CD4-positive, alpha-beta memory T cell (primary cell): Measurements from ENCODE around the gene CAV1. TPM values are rescaled to one million over a fixed set of nuclear protein-coding genes. Genes with fewer than 3 reads are reported as not detected.
A peak's percentile ranks its signal among the peaks of the same experiment; 100 is the strongest.

Experiments
- CTCF ChIA-PET: fragments of 350-600 bp; sonication (Branson Sonifier 250); formaldehyde crosslinking; loops from one replicate; lab custom pipeline; 2021; ENCODE audit warnings: inconsistent platforms; ENCODE audit not compliant: partially characterized antibody; lab: Charles Lee
- POLR2A ChIA-PET: fragments of 350-600 bp; sonication (Branson Sonifier 250); formaldehyde crosslinking; loops from one replicate; lab custom pipeline; 2021; ENCODE audit not compliant: partially characterized antibody; lab: Charles Lee
- DNase-seq, 5 donors: peaks; one replicate each; pipeline versions ENCODE4 v3.0.0 to v3.0.0-alpha.2; 2020 to 2022; ENCODE audit warnings: mixed read lengths in 1 of 5
- H3K27ac ChIP-seq: one replicate; pipeline ENCODE4 v1.7.0; 2013; ENCODE audit warnings: low read depth, low read length
- H3K27me3 ChIP-seq: 2 replicates; pipeline ENCODE4 v1.7.0; 2013; ENCODE audit warnings: mild to moderate bottlenecking, low read length, moderate library complexity; ENCODE audit not compliant: insufficient read depth
- H3K36me3 ChIP-seq: 2 replicates; pipeline ENCODE4 v1.7.0; 2013; ENCODE audit warnings: mild to moderate bottlenecking, low read length, moderate library complexity; ENCODE audit not compliant: insufficient read depth
- H3K4me1 ChIP-seq: 2 replicates; pipeline ENCODE4 v1.7.0; 2013; ENCODE audit warnings: mild to moderate bottlenecking, low read length, moderate library complexity; ENCODE audit not compliant: insufficient read depth
- H3K4me3 ChIP-seq, 2 donors: one replicate each; pipeline ENCODE4 v1.7.0; 2013; ENCODE audit warnings: low read length in 2 of 2, mild to moderate bottlenecking in 1 of 2
- H3K9me3 ChIP-seq, 2 donors: one replicate each; pipeline ENCODE4 v1.7.0; 2013; ENCODE audit warnings: low read length in 2 of 2, control low read depth in 1 of 2; ENCODE audit not compliant: control insufficient read depth in 1 of 2
- H3K27ac Mint-ChIP-seq, 7 donors: one replicate each; pipeline ENCODE4 v1.8.0; 2020 to 2021; ENCODE audit warnings: mixed read lengths in 7 of 7, mild to moderate bottlenecking in 6 of 7, inconsistent platforms in 3 of 7, moderate library complexity in 3 of 7
- H3K27me3 Mint-ChIP-seq, 2 donors: one replicate each; pipeline ENCODE4 v1.8.0; 2020 to 2021; ENCODE audit warnings: mixed read lengths in 2 of 2
- H3K36me3 Mint-ChIP-seq, 2 donors: one replicate each; pipeline ENCODE4 v1.8.0; 2020 to 2021; ENCODE audit warnings: mixed read lengths in 2 of 2, inconsistent platforms in 1 of 2, mild to moderate bottlenecking in 1 of 2
- H3K4me1 Mint-ChIP-seq, 4 donors: one replicate each; pipeline ENCODE4 v1.8.0; 2020 to 2021; ENCODE audit warnings: mixed read lengths in 4 of 4, mild to moderate bottlenecking in 1 of 4
- H3K4me3 Mint-ChIP-seq, 8 donors: one replicate each; pipeline ENCODE4 v1.8.0; 2020 to 2021; ENCODE audit warnings: mixed read lengths in 8 of 8, mild to moderate bottlenecking in 7 of 8, moderate library complexity in 6 of 8, inconsistent platforms in 3 of 8
- H3K9me3 Mint-ChIP-seq, 8 donors: one replicate each; pipeline ENCODE4 v1.8.0; 2020 to 2021; ENCODE audit warnings: mixed read lengths in 8 of 8, mild to moderate bottlenecking in 5 of 8, inconsistent platforms in 3 of 8, moderate library complexity in 1 of 8
- intact Hi-C: fragments of 100-400 bp; cut with micrococcal nuclease; formaldehyde crosslinking; loops from one replicate; pipeline ENCODE4 v1.15.1; 2023
- polyA plus RNA-seq, 2 donors: library from polyadenylated mRNA; unstranded; fragments of 300-500 nt; fragmentation: Illumina TruSeq; gene quantifications; one replicate each; pipeline ENCODE4 v1.2.3, GENCODE V29; 2021
- total RNA-seq, 2 experiments: library from RNA; stranded (reverse); gene quantifications; one replicate each; pipeline ENCODE4 v1.2.3, GENCODE V29; 2021

The CAV1 gene
- total and polyA plus RNA-seq, 4 experiments from 2014 or later: not detected

DNA sequence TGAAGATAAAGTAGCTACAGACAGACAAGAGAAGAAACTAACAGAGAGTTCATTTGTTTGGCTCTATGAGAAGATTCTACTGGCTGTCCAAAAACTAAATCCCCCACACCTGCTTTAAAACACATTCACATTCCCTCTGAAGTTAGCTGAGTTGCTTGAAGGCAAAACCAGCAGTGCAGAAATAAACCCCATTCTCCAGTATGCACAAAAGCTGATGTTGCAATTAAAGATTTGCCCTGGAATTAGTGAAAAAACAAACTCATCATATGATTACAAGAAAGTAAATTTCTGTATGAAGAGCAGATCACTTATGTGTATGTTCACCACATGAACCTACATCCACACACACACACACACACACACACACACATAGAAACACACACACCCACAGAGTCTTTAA lies 9.3 kb upstream of the CAV1 start:
- peaks cover 10 to 18% of the 10 kb centered on the region in 2 donors for H3K27me3 Mint-ChIP-seq
- intact Hi-C loops: no loop called here
- CTCF ChIA-PET: interaction anchor here (2.1 kb wide), 1 partner anchor 11 kb away, joined by 8 read pairs; no protein-coding TSS in a partner anchor

DNA sequence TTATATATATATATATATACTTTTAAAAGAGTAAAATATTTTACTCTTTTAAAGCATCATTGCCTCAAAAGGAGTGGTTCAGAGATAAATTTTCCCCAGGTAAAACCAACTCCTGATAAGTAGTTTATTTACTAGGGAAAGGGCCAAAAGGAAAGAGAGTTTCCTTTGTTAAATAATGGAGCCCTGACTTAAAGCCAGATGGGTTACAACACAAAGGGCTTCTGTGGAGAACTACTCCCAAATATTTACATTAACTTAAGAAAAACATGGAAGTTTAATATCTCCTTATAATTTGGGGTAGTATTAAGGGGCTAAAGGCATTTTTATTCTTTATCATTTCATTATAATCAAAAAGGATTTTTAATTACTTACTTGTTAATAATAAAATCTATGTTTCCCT lies 8.5 kb upstream of the CAV1 start:
- Mint-ChIP-seq H3K4me3 (no peak overlapping the region), H3K4me1 (peaks cover 13 to 16% (median 15%) of the 10 kb centered on the region in 4 donors), H3K27ac (no peak overlapping the region), H3K9me3 (no peaks in the 10 kb centered on the region), H3K36me3 (peaks cover 0 to 2% of the 10 kb centered on the region in 2 donors), H3K27me3 (peaks cover 10 to 22% of the 10 kb centered on the region in 2 donors)
- Histone ChIP-seq H3K4me3 (no peak overlapping the region), H3K9me3 (no peaks in the 10 kb centered on the region), H3K27ac (no peak overlapping the region), H3K36me3 (no peaks in the 10 kb centered on the region), H3K27me3 (no peaks in the 10 kb centered on the region), H3K4me1 (peaks cover 13% of the 10 kb centered on the region)
- intact Hi-C loops: no loop called here
- DNase-seq: no peak
- CTCF ChIA-PET: interaction anchor here (1.0 kb wide), 1 partner anchor 10 kb away, joined by 10 read pairs; no protein-coding TSS in a partner anchor
- POLR2A ChIA-PET: no interaction called here

More for the DNA sequence above, 9.3 kb upstream of the CAV1 start:
- no peaks in the 10 kb centered on the region for H3K27me3 ChIP-seq
- no peak overlapping the region for H3K27ac ChIP-seq
- Mint-ChIP-seq H3K4me3 (no peak overlapping the region), H3K36me3 (peaks cover 0 to 2% of the 10 kb centered on the region in 2 donors), H3K27ac (no peak overlapping the region), H3K4me1 (peaks cover 13 to 18% (median 17%) of the 10 kb centered on the region in 4 donors), H3K9me3 (no peaks in the 10 kb centered on the region)
- POLR2A ChIA-PET: no interaction called here
- no peak overlapping the region for H3K4me3 ChIP-seq
- peaks cover 15% of the 10 kb centered on the region for H3K4me1 ChIP-seq
- no peaks in the 10 kb centered on the region for H3K9me3 ChIP-seq
- no peaks in the 10 kb centered on the region for H3K36me3 ChIP-seq
- DNase-seq: no peak

DNA sequence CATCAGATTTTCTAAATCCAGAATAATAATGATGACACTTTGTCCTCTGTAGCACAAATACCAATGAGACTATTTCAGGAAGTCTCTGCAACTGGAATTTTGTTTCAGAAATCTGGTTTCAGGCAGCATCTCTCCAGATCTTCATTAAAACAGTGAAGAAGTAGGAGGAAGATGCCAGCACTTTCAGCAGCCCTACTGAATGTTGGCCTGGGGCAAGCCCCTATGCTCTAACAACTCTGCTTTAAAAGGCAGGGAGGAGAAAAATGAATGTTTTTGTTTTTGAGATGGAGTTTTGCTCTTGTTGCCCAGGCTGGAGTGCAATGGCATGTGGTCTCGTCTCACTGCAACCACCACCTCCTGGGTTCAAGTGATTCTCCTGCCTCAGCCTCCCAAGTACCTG lies 7.2 kb upstream of the CAV1 start:
- POLR2A ChIA-PET: no interaction called here
- no peaks in the 10 kb centered on the region for H3K36me3 Mint-ChIP-seq
- H3K27ac Mint-ChIP-seq: no peak overlapping the region
- peaks cover 3 to 4% (median 3%) of the 10 kb centered on the region in 4 donors for H3K4me1 Mint-ChIP-seq
- intact Hi-C loops: no loop called here
- DNase-seq: no peak
- CTCF ChIA-PET: no interaction called here
- no peaks in the 10 kb centered on the region for H3K9me3 Mint-ChIP-seq
- no peak overlapping the region for H3K4me3 Mint-ChIP-seq
- H3K4me1 ChIP-seq: peaks cover 3% of the 10 kb centered on the region
- no peaks in the 10 kb centered on the region for H3K9me3 ChIP-seq
- no peak overlapping the region for H3K4me3 ChIP-seq
- no peak overlapping the region for H3K27ac ChIP-seq
- no peaks in the 10 kb centered on the region for H3K36me3 ChIP-seq
- peaks cover 18 to 27% of the 10 kb centered on the region in 2 donors for H3K27me3 Mint-ChIP-seq
- no peaks in the 10 kb centered on the region for H3K27me3 ChIP-seq

DNA sequence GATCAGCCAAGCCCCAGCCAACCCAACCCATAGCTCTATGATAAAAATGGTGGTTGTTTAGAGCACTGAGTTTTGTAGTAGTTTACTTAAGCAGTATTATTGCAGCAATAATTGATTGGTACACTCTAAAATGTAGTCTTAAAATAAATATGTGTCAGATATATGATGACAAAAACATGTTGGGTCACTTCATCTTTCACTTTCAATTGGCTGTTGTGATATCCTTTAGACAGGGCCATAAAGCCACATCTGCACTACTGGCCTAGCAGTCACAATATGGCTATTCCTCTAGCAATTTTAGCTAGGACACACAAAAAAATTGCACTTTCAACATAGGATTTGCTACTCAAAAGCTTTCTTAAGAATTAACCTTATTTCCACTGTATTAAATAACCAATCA lies 5.9 kb upstream of the CAV1 start:
- Mint-ChIP-seq H3K9me3 (no peaks in the 10 kb centered on the region), H3K27ac (no peak overlapping the region), H3K36me3 (no peaks in the 10 kb centered on the region), H3K4me3 (no peak overlapping the region), H3K4me1 (peaks cover 0 to 4% (median 0%) of the 10 kb centered on the region in 4 donors), H3K27me3 (peaks cover 28 to 38% of the 10 kb centered on the region in 2 donors)
- H3K27ac ChIP-seq: no peak overlapping the region
- H3K36me3 ChIP-seq: no peaks in the 10 kb centered on the region
- ChIA-PET CTCF (no interaction called here), POLR2A (no interaction called here)
- H3K4me1 ChIP-seq: no peaks in the 10 kb centered on the region
- no peaks in the 10 kb centered on the region for H3K9me3 ChIP-seq
- intact Hi-C loops: no loop called here
- H3K27me3 ChIP-seq: no peaks in the 10 kb centered on the region
- H3K4me3 ChIP-seq: no peak overlapping the region
- DNase-seq: no peak

DNA sequence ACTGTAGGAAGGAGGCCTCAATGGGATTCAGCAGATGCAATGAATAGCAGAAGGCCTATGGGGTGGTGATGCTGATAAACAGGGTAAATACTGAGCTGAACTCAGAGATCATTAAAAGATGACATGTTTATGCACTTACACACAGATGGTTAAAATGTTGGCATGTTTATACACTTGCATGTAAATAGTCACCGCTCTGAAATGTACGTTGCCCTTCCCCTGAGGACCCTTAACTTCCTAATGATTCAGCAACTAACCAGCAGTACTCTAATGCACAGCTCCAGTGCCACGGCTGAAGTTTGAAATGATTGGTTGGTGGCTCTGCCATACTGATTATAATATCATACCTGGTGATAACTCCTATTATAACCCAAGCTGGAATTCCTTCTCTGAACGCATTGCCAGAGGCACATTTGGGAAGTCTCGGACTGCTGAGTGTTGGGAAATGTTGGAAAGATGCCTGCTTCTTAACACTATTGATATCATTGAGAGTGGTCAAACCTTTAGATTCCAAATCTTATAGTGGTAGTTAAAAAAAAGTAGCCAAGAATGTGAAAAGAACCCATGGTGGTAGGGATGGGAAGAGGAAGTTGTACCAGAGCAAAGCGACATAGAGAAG lies 3.7 kb upstream of the CAV1 start:
- peaks cover 41 to 48% of the 10 kb centered on the region in 2 donors for H3K27me3 Mint-ChIP-seq

DNA sequence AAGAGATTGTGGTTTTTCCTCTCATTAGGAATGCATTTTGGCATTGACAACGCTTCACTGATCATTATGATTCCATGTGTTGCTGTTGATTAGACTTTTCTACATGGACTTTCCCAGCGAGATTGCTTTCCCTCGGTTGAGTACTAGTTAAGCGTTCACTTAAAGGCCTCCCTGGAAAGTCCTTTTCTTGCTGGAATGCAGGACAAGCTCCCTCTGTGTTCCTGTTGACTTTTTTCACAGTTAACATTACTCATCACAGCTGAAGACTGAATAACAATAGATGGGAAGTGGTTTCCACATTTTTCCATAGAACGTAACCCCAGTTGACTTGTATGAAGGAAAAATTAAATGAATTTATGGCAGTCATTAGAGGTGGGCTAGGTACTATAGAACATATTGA lies 2.6 kb upstream of the CAV1 start:
- H3K4me3 ChIP-seq: no peak overlapping the region
- Mint-ChIP-seq H3K27ac (no peak overlapping the region), H3K4me1 (peaks cover 12 to 30% (median 22%) of the 10 kb centered on the region in 4 donors), H3K27me3 (peaks cover 50 to 57% of the 10 kb centered on the region in 2 donors), H3K4me3 (no peak overlapping the region), H3K36me3 (no peaks in the 10 kb centered on the region), H3K9me3 (no peaks in the 10 kb centered on the region)
- peaks cover 20% of the 10 kb centered on the region for H3K27me3 ChIP-seq
- POLR2A ChIA-PET: no interaction called here
- H3K36me3 ChIP-seq: no peaks in the 10 kb centered on the region
- H3K9me3 ChIP-seq: no peaks in the 10 kb centered on the region
- H3K4me1 ChIP-seq: peaks cover 22% of the 10 kb centered on the region
- DNase-seq: no peak
- CTCF ChIA-PET: interaction anchor here (1.6 kb wide), 1 partner anchor 11 kb away, joined by 3 read pairs; no protein-coding TSS in a partner anchor
- no peak overlapping the region for H3K27ac ChIP-seq
- intact Hi-C loops: loop anchor here (10.0 kb wide), 1 partner anchor 343 kb away; the partner anchor contains the start of gene CAPZA2

More for the DNA sequence above, 3.7 kb upstream of the CAV1 start:
- Mint-ChIP-seq H3K4me1 (peaks cover 6 to 22% (median 14%) of the 10 kb centered on the region in 4 donors), H3K27ac (no peak overlapping the region), H3K36me3 (no peaks in the 10 kb centered on the region), H3K9me3 (no peaks in the 10 kb centered on the region), H3K4me3 (no peak overlapping the region)
- no peaks in the 10 kb centered on the region for H3K9me3 ChIP-seq
- DNase-seq: no peak
- no peaks in the 10 kb centered on the region for H3K36me3 ChIP-seq
- POLR2A ChIA-PET: no interaction called here
- CTCF ChIA-PET: interaction anchor here (1.3 to 1.6 kb wide), 2 partner anchors 8 to 10 kb away, joined by 3 to 4 read pairs; no protein-coding TSS in a partner anchor
- H3K27me3 ChIP-seq: peaks cover 11% of the 10 kb centered on the region
- H3K27ac ChIP-seq: no peak overlapping the region
- peaks cover 16% of the 10 kb centered on the region for H3K4me1 ChIP-seq
- H3K4me3 ChIP-seq: no peak overlapping the region
- intact Hi-C loops: loop anchor here (10.0 kb wide), 1 partner anchor 344 kb away; the partner anchor contains the start of gene CAPZA2

DNA sequence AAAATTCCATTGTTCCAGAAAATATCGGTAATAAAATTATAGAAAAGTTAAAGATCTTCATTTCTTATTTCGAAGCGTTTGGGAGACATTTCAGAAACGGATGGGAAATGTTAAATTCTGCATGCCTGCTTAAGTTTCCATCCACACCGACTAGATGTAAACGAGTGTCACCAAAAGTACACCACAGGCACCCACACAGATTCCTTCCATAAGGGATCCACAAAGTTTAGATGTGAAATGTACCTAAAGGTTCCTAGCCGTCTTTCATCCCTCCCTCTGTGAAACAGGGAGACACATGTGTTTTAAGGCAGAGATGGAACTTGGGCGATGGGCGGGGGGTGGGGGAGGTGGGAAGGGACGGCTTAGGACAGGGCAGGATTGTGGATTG lies 621 bp upstream of the CAV1 start:
- Mint-ChIP-seq H3K9me3 (no peaks in the 10 kb centered on the region), H3K36me3 (no peaks in the 10 kb centered on the region), H3K27ac (no peak overlapping the region), H3K4me3 (peak overlapping the region in 2 of 8 donors; percentile 23 to 52), H3K4me1 (peaks cover 12 to 30% (median 22%) of the 10 kb centered on the region in 4 donors), H3K27me3 (peaks cover 53 to 61% of the 10 kb centered on the region in 2 donors)
- Histone ChIP-seq H3K4me1 (peaks cover 22% of the 10 kb centered on the region), H3K9me3 (no peaks in the 10 kb centered on the region), H3K36me3 (no peaks in the 10 kb centered on the region), H3K27me3 (peaks cover 29% of the 10 kb centered on the region), H3K4me3 (no peak overlapping the region), H3K27ac (no peak overlapping the region)
- intact Hi-C loops: loop anchor here (10.0 kb wide), 1 partner anchor 341 kb away; the partner anchor contains the start of gene CAPZA2
- POLR2A ChIA-PET: no interaction called here
- CTCF ChIA-PET: no interaction called here
- no peak for DNase-seq
